PC-3 (cell line): ENCODE results near the gene GORAB. TPM values are rescaled to one million over a fixed set of nuclear protein-coding genes. Genes with fewer than 3 reads are reported as not detected.

ENCODE experiments used
- ATAC-seq: fragments of 200-7000 bp; cut with Tn5 transposase; 2 replicates; pipeline ENCODE4 v1.9.1; 2020; ENCODE audit warnings: mild to moderate bottlenecking, moderate library complexity
- BruUV-seq: library from RNA; stranded (reverse); fragments of 400-500 nt; replicated peaks from 2 replicates; lab custom pipeline; 2021; lab: Mats Ljungman, UMichigan
- CTCF ChIA-PET: fragments of 300-600 bp; sonication (Branson Sonifier 250); formaldehyde crosslinking; loops from one replicate; lab custom pipeline; 2022; ENCODE audit warnings: antibody characterized with exemption; lab: Charles Lee
- POLR2A ChIA-PET: fragments of 300-600 bp; sonication (Branson Sonifier 250); formaldehyde crosslinking; loops from one replicate; lab custom pipeline; 2022; ENCODE audit warnings: antibody characterized with exemption; ENCODE audit not compliant: unreplicated experiment; lab: Charles Lee
- DNase-seq: peaks from one replicate; pipeline ENCODE4 v3.0.0-alpha.2; 2015
- H2AFZ ChIP-seq: fragments of 300-600 bp; sonication (generic); 2 replicates; pipeline ENCODE4 v1.6.0; 2016; ENCODE audit warnings: antibody characterized with exemption, low read length
- H3F3A ChIP-seq: fragments of 300-600 bp; sonication (generic); one replicate; pipeline ENCODE4 v1.6.0; 2017; ENCODE audit warnings: antibody characterized with exemption, low read length, control low read depth, mild to moderate bottlenecking; ENCODE audit not compliant: unreplicated experiment
- H3K27ac ChIP-seq: fragments of 300-600 bp; sonication (generic); 2 replicates; pipeline ENCODE4 v1.5.1; 2016; ENCODE audit warnings: mild to moderate bottlenecking, low read length
- H3K27me3 ChIP-seq: fragments of 300-600 bp; sonication (generic); 2 replicates; pipeline ENCODE4 v1.6.1; 2016; ENCODE audit warnings: low read length, mixed read lengths
- H3K36me3 ChIP-seq: fragments of 300-600 bp; sonication (generic); 2 replicates; pipeline ENCODE4 v1.6.1; 2016; ENCODE audit warnings: low read depth, mixed run types, low read length, mixed read lengths
- H3K4me1 ChIP-seq: fragments of 300-600 bp; sonication (generic); 2 replicates; pipeline ENCODE4 v1.5.1; 2016; ENCODE audit warnings: low read length; ENCODE audit not compliant: insufficient read depth
- H3K4me2 ChIP-seq: fragments of 300-600 bp; sonication (generic); 2 replicates; pipeline ENCODE4 v1.6.0; 2016; ENCODE audit warnings: low read length
- H3K4me3 ChIP-seq: fragments of 300-600 bp; sonication (generic); 2 replicates; pipeline ENCODE4 v1.5.1; 2016; ENCODE audit warnings: mild to moderate bottlenecking, low read length, mixed read lengths
- H3K79me2 ChIP-seq: fragments of 300-600 bp; sonication (generic); 2 replicates; pipeline ENCODE4 v1.6.1; 2017; ENCODE audit warnings: low read length, mixed read lengths
- H3K9ac ChIP-seq: fragments of 300-600 bp; sonication (generic); 2 replicates; pipeline ENCODE4 v1.6.0; 2016; ENCODE audit warnings: mild to moderate bottlenecking, low read length
- H3K9me2 ChIP-seq: fragments of 300-600 bp; sonication (generic); replicated peaks from 2 replicates; pipeline ENCODE4 v1.6.1; 2016; ENCODE audit warnings: mixed run types, low read length, mixed read lengths
- H3K9me3 ChIP-seq: fragments of 300-600 bp; sonication (generic); 2 replicates; pipeline ENCODE4 v1.6.1; 2016; ENCODE audit warnings: low read length, mixed read lengths
- H4K20me1 ChIP-seq: fragments of 300-600 bp; sonication (generic); 2 replicates; pipeline ENCODE4 v1.6.1; 2016; ENCODE audit warnings: low read length, mixed read lengths
- CTCF ChIP-seq: fragments of 300-600 bp; sonication (generic); conservative IDR thresholded peaks from 2 replicates; pipeline ENCODE4 v1.5.1; 2017; ENCODE audit warnings: antibody characterized with exemption, low read depth, mild to moderate bottlenecking, low read length
- EZH2 ChIP-seq: fragments of 300-600 bp; sonication (generic); IDR thresholded peaks from one replicate; pipeline ENCODE4 v1.6.1; 2017; ENCODE audit warnings: antibody characterized with exemption, mild to moderate bottlenecking, low read length; ENCODE audit not compliant: unreplicated experiment
- EZH2phosphoT487 ChIP-seq: fragments of 300-600 bp; sonication (generic); IDR thresholded peaks from 2 replicates; pipeline ENCODE4 v1.6.1; 2018; ENCODE audit warnings: mild to moderate bottlenecking, antibody characterized with exemption, low read length, borderline replicate concordance
- intact Hi-C: fragments of 100-400 bp; cut with micrococcal nuclease; formaldehyde crosslinking; loops from 2 replicates; pipeline ENCODE4 v1.9.0; 2023
- total RNA-seq: library from RNA; depleted of rRNA; stranded (reverse); fragments of >200 nt; gene quantifications from 2 replicates; pipeline ENCODE4 v1.2.3, GENCODE V29; 2014

The GORAB gene
- total RNA-seq, 1 experiment from 2014 or later = 23.2 TPM

GRCh38 chr1:170495006-170495405 is 37.0 kb upstream of the GORAB start:
- TF ChIP-seq EZH2 = no peak
- no peak for TF ChIP-seq CTCF
- TF ChIP-seq EZH2phosphoT487 = no peak
- ChIA-PET CTCF (no interaction called here), POLR2A (no interaction called here)
- Histone ChIP-seq H3K9me2 (0 out of 2 replicates have a peak, but pooled peaks cover 2% of the 10 kb centered on the region), H3K9me3 (no peaks in the 10 kb centered on the region), H3K4me3 (no peak overlapping the region), H3K27me3 (peaks cover 43% of the 10 kb centered on the region), H3K4me2 (no peak overlapping the region), H3K36me3 (no peaks in the 10 kb centered on the region), H4K20me1 (no peaks in the 10 kb centered on the region), H3K9ac (no peak overlapping the region), H2AFZ (no peak overlapping the region), H3F3A (no peaks in the 10 kb centered on the region), H3K4me1 (no peaks in the 10 kb centered on the region), H3K27ac (no peak overlapping the region), H3K79me2 (no peaks in the 10 kb centered on the region)
- DNase-seq (no peak), ATAC-seq (no peak)
- intact Hi-C loops = no loop called here
- BruUV-seq = no TSS peak

GRCh38 chr1:170498876-170499275 is 33.1 kb upstream of the GORAB start:
- Histone ChIP-seq H3K9ac (no peak overlapping the region), H3K36me3 (no peaks in the 10 kb centered on the region), H3K4me1 (no peaks in the 10 kb centered on the region), H3K4me2 (no peak overlapping the region), H3K4me3 (no peak overlapping the region), H3K27me3 (peaks cover 43% of the 10 kb centered on the region; the same call in 1 of the 2 replicates), H2AFZ (no peak overlapping the region), H3K9me3 (no peaks in the 10 kb centered on the region), H4K20me1 (no peaks in the 10 kb centered on the region), H3K79me2 (no peaks in the 10 kb centered on the region), H3F3A (no peaks in the 10 kb centered on the region), H3K9me2 (0 out of 2 replicates have a peak, but pooled peaks cover 2% of the 10 kb centered on the region), H3K27ac (no peak overlapping the region)
- no TSS peak for BruUV-seq
- DNase-seq = no peak
- TF ChIP-seq CTCF = no peak
- TF ChIP-seq EZH2 = no peak
- CTCF ChIA-PET = no interaction called here
- no peak for ATAC-seq
- POLR2A ChIA-PET = no interaction called here
- intact Hi-C loops = no loop called here

- Histone ChIP-seq H2AFZ (no peak overlapping the region), H4K20me1 (no peaks in the 10 kb centered on the region), H3K4me3 (no peak overlapping the region), H3K4me2 (no peak overlapping the region), H3K79me2 (no peaks in the 10 kb centered on the region), H3K36me3 (no peaks in the 10 kb centered on the region), H3K27me3 (peaks cover 30% of the 10 kb centered on the region; the same call in 1 of the 2 replicates), H3K9ac (no peak overlapping the region), H3F3A (no peaks in the 10 kb centered on the region), H3K9me3 (no peaks in the 10 kb centered on the region), H3K27ac (no peak overlapping the region), H3K4me1 (no peaks in the 10 kb centered on the region), H3K9me2 (no peaks in the 10 kb centered on the region)
- intact Hi-C loops = no loop called here
- DNase-seq = no peak
- CTCF ChIA-PET = no interaction called here
- TF ChIP-seq CTCF = no peak
- TF ChIP-seq EZH2 = no peak
- no peak for TF ChIP-seq EZH2phosphoT487
- ATAC-seq = no peak
- no TSS peak for BruUV-seq
- POLR2A ChIA-PET = no interaction called here
These were observed 28.3 kb upstream of the GORAB start for GRCh38 chr1:170503665-170504064.
